NCI-H774 (cell line): ENCODE measurements around the gene ASCC3.

Source experiments
- DNase-seq: peaks from one replicate; lab custom pipeline; 2025; lab: John Stamatoyannopoulos, UW

ASCC3 gene

GRCh38 chr6:100574836-100575235, 306.3 kb downstream of the ASCC3 start:
- no peak for DNase-seq

- no peak for DNase-seq
These were observed 308.0 kb downstream of the ASCC3 start for GRCh38 chr6:100573166-100573565.

- no peak for DNase-seq
These were observed 312.9 kb downstream of the ASCC3 start for GRCh38 chr6:100568255-100568654.

- DNase-seq: no peak
These were observed 314.6 kb downstream of the ASCC3 start for GRCh38 chr6:100566563-100566962.

- DNase-seq: no peak
These were observed 315.6 kb downstream of the ASCC3 start for GRCh38 chr6:100565439-100566104.

- DNase-seq: no peak
These were observed 321.3 kb downstream of the ASCC3 start for GRCh38 chr6:100559859-100560258.

- peak; percentile 96 for DNase-seq
These were observed 326.9 kb downstream of the ASCC3 start for GRCh38 chr6:100554228-100554627.

- peak; percentile 97 for DNase-seq
These were observed 327.9 kb downstream of the ASCC3 start for GRCh38 chr6:100553243-100553642.

- DNase-seq: no peak
These were observed 331.5 kb downstream of the ASCC3 start for GRCh38 chr6:100549406-100550167.

GRCh38 chr6:100538086-100538485, 343.0 kb downstream of the ASCC3 start:
- DNase-seq: no peak

- DNase-seq: no peak
These were observed 362.5 kb downstream of the ASCC3 start for GRCh38 chr6:100518588-100518987.

GRCh38 chr6:100517633-100518032, 363.5 kb downstream of the ASCC3 start:
- DNase-seq: no peak

- DNase-seq: no peak
These were observed 364.0 kb downstream of the ASCC3 start for GRCh38 chr6:100517106-100517505.

GRCh38 chr6:100514660-100515059, 366.5 kb downstream of the ASCC3 start:
- no peak for DNase-seq

- no peak for DNase-seq
These were observed 368.8 kb downstream of the ASCC3 start for GRCh38 chr6:100512203-100512862.

GRCh38 chr6:100509101-100509500, 372.0 kb downstream of the ASCC3 start:
- DNase-seq: no peak

GRCh38 chr6:100506651-100507050, 374.5 kb downstream of the ASCC3 start:
- DNase-seq: no peak

GRCh38 chr6:100504786-100505737, 376.1 kb downstream of the ASCC3 start:
- DNase-seq: no peak

GRCh38 chr6:100503043-100503705, 378.0 kb downstream of the ASCC3 start:
- no peak for DNase-seq

GRCh38 chr6:100493206-100493888, 387.8 kb downstream of the ASCC3 start:
- DNase-seq: peak; percentile 59
